GM18505 (cell line): ENCODE results near the gene AKR1C4.
"Not testable (repeated sequence)": the region's sequence is repeated elsewhere in the genome, so short reads cannot be mapped to it uniquely, and the experiment has no call there.

Experiments
- ATAC-seq: cut with Tn5 transposase; IDR thresholded peaks from one replicate; pipeline ENCODE4 v1.9.1; 2021; ENCODE audit not compliant: unreplicated experiment
- POLR2A ChIP-seq: IDR thresholded peaks from 4 replicates; pipeline ENCODE4 v1.6.1; 2011; ENCODE audit warnings: borderline replicate concordance; ENCODE audit not compliant: insufficient read depth, insufficient read length; ENCODE audit errors: extremely low read depth

AKR1C4 gene

DNA sequence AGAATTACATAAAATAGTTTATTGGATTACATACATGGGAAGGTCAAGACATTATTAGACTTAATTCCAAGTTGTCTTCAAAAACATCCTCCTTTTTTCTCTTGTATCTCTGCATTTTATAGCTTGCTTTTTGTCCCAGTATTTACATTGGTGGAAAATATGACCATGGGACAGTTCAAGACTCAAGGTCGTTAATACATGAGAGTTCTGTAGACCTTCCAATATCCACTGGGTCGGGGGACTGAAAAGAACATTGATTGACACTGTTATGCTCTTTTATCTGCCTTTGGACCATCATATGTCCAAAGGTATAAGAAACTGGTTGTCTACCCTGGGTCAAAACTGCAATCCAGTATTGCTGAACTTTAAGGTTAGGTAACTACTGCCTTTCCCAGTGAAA lies 36.7 kb downstream of the AKR1C4 start:
- ATAC-seq, result no peak
- no peak for TF ChIP-seq POLR2A

DNA sequence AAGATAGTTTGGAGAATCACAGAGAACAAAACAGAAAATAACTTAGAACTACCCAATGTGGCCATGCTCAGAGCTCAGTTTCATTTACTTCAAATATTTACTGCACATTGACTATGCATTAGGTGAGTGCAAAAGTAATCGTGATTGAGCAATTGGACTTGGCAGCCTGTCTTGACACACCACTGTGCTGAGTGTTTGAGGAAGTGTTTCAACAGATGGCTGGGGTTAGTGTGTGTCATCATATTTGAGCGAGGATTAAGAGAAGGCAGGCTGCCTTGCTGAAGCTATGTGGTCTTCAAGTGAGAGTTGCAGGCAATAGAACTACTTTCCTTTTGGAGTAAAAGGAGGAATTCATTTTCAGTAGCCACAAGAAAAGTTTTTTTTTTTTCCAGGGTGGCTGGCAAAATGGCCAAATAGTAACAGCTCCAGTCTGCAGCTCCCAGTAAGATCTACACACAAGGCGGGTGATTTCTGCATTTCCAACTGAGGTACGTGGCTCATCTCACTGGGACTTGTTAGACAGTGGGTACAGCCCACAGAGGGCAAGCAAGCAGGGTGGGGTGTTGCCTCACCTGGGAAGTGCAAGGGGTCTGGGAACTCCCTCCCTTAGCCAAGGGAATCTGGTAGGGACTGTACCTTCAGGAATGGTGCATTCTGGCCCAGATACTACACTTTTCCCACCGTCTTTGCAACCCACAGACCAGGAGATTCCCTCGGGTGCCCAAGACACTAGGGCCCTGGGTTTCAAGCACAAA lies 37.6 kb downstream of the AKR1C4 start:
- no peak for ATAC-seq
- TF ChIP-seq POLR2A, result no peak

DNA sequence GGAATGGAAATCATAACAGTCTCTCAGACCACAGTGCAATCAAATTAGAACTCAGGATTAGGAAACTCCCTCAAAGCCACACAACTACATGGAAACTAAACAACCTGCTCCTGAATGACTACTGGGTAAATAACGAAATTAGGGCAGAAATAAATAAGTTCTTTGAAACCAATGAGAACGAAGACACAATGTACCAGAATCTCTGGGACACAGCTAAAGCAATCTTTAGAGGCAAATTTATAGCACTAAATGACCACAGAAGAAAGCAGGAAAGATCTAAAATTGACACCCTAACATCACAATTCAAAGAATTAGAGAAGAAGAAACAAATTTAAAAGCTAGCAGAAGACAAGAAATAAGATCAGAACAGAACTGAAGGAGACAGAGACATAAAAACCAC lies 40.9 kb downstream of the AKR1C4 start:
- ATAC-seq, result not testable (repeated sequence)

DNA sequence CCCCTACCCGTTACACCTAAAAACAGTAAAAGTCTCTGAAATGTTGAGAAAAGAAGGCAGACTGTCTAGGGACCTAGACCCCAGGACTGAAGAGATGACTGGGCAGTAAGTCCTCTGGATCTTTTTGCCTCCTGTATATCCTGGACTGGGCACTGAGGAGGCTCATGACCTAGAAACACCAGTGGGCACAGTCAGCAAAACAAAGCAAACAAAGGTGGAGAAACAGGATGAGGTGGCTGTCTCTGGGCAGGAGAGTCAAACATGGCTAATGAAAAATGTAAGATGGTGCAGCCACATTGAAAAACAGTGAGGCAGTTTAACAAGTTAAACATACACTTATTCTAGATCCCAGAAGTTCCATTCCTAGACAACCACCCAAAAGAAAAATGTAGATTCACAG lies 45.9 kb downstream of the AKR1C4 start:
- TF ChIP-seq POLR2A, result no peak
- no peak for ATAC-seq

DNA sequence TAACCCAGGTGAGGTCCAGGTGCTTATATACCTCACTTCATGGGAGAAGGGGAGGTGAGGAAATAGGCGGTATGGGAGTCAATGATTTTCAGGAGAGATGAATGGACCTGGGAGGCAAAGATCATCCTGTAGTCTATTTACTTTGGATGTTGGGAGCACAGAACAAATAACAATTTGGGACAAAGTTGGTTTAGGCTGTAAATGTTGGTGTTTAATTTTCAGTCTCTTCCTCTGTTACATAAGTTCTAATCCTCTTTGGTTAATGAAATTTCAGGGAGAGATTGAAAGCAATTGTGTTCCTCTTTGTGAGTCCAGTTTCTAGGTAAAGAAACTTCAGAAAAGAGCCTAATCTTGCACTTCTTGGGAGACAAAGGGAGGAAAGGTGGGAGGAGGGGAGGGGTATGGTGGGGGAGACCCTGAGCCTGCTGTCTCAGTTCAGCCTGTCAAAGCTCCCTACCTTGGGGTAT lies 46.9 kb downstream of the AKR1C4 start:
- TF ChIP-seq POLR2A, result no peak
- no peak for ATAC-seq

DNA sequence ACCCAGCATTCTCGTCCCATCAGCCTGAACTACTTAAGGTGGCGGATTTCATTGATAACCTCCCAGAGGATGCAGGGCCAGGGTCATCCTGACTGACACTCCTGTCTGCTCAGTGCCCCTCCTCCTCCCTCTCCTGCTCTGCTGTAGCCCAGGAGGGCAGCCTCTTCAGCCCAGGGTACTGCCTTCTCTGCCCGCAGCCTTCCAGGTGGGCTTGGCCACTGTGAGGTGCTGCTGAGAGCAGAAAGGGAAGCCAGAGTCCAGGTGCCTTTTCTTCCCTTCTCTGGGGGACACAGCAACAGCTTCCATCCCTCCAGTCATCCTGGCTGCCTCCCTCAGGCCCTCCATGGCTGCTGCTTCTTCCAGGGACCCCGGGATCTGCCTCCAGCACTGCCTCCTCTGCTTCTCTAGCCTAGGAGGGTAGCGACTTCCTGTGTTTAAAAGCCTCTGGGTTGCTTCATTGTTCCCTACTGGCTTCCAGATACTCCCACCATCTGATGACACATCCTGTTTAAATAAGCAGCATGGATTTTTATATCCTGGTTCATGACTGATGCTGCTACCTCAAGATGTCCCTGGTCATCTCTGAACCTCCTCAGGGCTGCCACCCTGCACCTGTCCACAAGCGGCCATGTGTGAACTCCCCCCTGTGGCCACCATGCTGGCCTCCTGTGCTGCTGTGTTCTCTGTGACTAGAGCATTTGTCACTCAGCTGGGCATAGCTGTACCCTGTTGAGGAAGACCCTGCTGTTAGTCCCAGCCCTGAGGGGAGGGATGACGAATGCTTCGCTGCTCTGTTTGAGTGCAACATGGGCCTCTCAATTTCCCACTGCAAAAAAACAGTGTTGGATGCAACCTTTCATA lies 55.8 kb downstream of the AKR1C4 start:
- TF ChIP-seq POLR2A, result no peak
- no peak for ATAC-seq

DNA sequence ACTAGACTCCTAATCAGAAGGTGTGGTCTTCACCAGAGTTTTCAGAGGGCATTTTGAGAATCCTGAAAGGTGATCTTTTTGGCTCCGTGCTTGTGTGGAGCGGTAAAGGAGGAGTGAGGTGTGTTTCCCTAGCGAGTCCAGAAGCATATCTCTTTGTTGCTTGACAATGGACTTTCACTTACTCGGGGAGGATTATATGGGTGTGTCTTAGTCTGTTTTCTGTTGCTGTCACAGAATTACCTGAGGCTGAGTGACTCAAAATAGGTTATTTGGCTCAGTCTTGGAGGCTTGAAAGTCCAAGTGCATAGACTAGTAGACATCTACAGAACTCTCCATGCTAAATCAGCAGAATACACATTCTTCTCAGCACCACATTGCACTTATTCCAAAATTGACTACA lies 57.9 kb downstream of the AKR1C4 start:
- TF ChIP-seq POLR2A, result no peak
- ATAC-seq, result no peak

DNA sequence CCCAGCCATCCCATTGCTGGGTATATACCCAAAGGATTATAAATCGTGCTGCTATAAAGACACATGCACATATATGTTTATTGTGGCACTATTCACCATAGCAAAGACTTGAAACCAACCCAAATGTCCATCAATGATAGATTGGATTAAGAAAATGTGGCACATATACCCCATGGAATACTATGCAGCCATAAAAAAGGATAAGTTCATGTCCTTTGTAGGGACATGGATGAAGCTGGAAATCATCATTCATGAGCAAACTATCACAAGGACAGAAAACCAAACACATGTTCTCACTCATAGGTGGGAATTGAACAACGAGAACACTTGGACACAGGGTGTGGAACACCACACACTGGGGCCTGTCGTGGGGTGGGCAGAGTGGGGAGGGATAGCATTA lies 61.1 kb downstream of the AKR1C4 start:
- not testable (repeated sequence) for ATAC-seq

DNA sequence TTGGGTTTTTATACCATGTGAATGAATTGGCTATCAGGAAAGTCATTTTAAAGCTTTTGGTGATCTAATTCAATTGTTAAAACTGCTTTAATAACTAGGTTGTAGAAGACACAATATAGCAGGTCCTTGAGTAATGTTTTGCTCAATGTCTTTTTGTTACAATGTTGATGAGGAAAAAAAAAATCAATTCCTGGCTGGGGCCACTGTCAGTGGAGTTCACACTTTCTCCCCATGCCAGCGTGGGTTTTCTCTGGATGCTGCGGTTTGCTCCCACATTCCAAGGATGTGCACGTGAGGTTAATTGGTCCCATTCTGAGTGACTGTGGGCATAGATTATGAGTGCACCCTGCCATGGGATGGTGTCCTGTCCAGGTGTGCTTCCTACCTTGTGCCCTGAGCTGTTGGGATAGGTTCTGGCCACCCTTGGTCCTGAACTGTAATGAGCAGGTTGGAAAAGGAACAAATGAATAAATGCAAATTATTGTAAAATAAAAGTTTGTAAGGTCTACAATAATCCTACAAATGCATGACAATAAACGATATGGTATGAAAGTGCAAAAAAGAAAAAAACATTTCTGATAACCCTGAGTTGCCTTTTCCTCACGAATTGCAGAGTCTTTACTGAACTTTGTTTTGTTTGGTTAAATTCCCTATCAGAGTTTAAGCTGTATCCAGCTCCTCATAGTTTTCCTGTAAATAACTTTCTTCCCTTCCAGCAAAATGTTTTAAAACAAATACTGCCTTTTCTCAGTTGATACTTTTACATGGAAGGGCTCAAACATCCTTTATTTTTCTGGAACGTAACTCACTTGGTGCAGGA lies 62.7 kb downstream of the AKR1C4 start:
- no peak for TF ChIP-seq POLR2A
- no peak for ATAC-seq

DNA sequence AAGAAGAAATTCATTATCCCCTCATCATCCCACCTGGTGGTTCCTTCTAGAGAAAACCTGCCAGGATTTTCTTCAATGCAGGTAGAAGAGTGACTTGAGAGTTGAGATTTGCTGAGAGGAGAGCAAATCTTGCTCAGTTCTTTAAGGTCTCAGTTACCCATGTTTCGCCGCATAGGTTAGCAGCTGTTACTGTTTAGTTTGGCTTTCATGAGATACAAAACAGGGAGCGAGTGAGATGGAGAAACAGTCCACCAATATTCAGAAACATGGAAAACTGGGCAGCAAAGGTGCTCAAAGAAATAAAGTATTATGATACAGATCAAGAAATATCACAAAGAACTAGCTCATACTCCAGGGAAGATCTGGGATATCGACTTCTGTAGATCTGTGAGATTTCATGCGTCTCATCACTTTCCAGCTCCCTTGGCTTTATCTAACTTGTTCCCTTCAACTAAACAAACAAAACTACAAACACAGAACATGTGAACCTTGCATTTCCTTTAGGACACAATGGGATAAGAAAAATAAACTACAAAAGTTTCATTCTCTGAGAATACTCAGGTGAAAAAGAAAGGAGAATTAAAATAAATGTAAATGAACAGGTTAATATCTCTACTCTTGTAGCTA lies 63.4 kb downstream of the AKR1C4 start:
- no peak for TF ChIP-seq POLR2A
- ATAC-seq, result no peak

DNA sequence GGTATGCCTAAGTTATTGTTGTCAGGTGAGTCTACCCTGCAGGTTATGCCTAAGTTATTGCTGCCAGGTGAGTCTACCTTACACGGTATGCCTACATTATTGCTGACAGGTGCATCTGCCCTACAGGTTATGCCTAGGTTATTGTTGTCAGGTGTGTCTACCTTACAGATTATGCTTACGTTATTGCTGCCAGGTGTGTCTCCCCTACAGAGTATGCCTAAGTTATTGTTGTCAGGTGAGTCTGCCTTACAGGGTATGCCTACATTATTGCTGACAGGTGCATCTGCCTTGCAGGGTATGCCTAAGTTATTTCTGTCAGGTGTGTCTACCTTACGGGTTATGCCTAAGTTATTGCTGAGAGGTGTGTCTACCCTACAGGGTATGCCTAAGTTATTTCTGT lies 64.2 kb downstream of the AKR1C4 start:
- no peak for ATAC-seq
- TF ChIP-seq POLR2A, result no peak

DNA sequence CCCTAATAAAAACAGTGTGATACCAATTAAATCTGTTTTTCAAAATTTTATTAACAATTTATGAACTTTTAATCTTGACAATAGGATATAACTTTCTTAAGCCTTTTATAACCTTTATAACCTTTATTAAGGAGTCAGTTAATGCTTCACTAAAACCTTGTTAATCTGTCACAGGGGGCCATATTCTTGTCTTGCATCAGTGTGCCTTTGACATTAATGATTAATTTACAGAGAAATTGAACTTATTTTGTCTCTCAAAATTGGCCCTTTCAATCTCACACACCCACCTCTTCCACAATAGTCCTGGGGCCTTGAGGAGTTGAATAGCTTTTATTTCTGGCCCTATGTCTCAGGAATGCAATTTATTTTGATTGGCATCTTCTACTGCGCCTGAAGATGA lies 68.5 kb downstream of the AKR1C4 start:
- no peak for ATAC-seq
- no peak for TF ChIP-seq POLR2A

DNA sequence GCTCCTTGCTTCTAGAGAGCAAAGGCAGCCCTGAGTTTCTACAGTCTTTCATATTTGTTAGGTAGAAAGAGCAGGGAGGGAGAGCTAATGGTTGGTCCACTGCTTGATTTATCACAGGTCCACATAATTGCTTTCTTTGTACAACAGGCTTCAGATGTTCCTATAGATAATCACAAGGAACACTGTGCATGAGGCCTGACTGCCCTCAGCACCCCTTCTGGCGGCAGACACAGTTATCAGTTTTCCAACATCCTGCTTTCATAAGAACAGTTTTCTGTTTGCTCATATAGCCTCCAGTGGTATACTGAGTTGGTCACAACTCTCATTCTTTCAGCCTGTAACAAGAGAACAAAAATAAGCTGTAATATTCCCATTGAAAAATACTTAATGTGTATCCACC lies 69.7 kb downstream of the AKR1C4 start:
- TF ChIP-seq POLR2A, result no peak
- no peak for ATAC-seq
